Measurements from ENCODE around the gene PLD6. TPM values are rescaled to one million over a fixed set of nuclear protein-coding genes. Genes with fewer than 3 reads are reported as not detected.
A peak's percentile ranks its signal among the peaks of the same experiment; 100 is the strongest.

PLD6 gene
- total RNA-seq, 1 donor from 2014 or later: 1.2 TPM

DNA sequence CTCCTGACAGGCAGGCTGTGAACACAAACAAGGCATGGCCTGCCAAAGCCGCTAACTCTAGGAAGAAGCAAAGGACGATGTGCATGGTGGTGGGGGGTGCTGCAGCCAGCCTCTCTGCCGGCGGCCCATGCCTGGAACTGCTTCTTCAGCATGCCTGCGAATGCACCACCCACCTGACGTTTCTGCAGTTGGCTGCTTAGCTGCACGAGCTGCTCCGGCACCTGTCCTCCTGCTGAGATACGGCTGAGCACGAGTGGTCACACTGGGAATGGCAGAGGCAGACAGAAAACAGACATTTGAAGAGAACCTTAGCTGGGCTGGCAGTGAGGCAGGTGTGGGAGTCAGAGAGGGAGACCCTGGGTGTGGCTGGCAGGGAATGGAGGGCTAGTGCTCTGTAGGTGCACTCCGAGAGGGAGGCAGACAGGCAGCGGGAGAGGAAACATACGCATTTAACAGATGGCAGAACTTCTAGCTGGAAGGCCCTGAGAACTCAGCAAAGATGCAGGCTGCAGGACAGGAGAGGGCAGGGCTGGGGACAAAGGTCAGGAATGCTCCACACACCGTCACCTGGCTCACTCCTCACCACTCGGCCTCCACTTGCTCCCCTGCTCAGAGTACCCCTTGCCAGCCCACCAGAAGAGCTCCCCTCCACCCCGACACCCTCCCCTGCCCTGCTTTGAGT is 25.6 kb upstream of the PLD6 start:
- Mint-ChIP-seq H3K27ac (peak overlapping the region; percentile 77), H3K27me3 (no peaks in the 10 kb centered on the region), H3K9me3 (ENCODE audit: low read depth) (no peaks in the 10 kb centered on the region), H3K4me3 (ENCODE audit: low read depth) (no peak overlapping the region), H3K36me3 (ENCODE audit: insufficient read depth) (peaks cover 13% of the 10 kb centered on the region), H3K4me1 (ENCODE audit: low read depth) (peaks cover 15% of the 10 kb centered on the region)
- TF ChIP-seq, protein P1, sequence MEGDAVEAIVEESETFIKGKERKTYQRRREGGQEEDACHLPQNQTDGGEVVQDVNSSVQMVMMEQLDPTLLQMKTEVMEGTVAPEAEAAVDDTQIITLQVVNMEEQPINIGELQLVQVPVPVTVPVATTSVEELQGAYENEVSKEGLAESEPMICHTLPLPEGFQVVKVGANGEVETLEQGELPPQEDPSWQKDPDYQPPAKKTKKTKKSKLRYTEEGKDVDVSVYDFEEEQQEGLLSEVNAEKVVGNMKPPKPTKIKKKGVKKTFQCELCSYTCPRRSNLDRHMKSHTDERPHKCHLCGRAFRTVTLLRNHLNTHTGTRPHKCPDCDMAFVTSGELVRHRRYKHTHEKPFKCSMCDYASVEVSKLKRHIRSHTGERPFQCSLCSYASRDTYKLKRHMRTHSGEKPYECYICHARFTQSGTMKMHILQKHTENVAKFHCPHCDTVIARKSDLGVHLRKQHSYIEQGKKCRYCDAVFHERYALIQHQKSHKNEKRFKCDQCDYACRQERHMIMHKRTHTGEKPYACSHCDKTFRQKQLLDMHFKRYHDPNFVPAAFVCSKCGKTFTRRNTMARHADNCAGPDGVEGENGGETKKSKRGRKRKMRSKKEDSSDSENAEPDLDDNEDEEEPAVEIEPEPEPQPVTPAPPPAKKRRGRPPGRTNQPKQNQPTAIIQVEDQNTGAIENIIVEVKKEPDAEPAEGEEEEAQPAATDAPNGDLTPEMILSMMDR (IDR thresholded peaks at IDR 0.05; ENCODE audit: unreplicated experiment): no peak
- DNase-seq (ENCODE audit: low spot score, unreplicated experiment): no peak

DNA sequence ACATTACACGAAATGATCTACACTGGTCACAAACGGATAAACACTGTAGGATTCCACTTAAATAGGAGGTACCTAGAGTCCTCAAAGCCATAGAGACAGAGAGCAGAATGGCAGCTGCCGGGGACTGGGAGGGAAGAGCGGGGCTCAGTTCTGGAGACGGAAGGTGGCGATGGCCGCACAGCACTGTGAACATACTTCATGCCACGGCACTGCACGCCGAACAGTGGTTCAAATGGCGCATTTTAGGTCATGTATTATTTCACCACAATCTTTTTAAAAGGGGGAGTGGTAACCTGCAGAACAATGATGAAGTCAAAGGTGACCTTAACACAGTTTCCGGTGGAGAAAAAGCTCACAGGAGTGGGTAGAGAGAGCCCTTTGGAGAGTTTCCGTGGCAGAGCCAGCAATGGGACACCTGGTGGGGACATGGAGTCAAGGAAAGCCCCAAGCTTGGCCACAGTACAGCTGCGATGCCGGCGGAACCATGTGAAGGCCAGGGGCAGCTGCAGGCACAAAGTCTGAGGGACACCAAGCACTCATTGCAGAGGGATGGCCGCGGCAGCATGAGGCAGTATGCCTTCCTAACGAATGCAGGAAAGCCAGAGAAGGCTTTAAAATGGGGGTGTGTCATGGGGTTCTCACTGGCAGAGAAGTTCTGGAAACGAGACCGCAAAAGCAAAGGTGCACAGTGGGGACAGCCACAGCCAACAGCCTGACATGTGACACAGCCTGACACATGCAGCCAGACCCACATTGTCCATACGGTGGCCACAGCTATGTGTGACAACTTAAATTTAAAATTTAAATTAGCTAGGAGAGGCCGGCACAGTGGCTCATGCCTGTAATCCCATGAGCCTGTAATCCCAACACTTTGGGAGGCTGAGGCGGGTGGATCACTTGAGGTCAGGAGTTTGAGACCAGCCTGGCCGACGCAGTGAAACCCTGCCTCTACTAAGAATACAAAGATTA is 23.6 kb upstream of the PLD6 start:
- H3K4me1 Mint-ChIP-seq (ENCODE audit: low read depth): no peaks in the 10 kb centered on the region
- no peak for DNase-seq (ENCODE audit: low spot score, unreplicated experiment)
- H3K27ac Mint-ChIP-seq: no peak overlapping the region
- H3K4me3 Mint-ChIP-seq (ENCODE audit: low read depth): no peak overlapping the region
- H3K36me3 Mint-ChIP-seq (ENCODE audit: insufficient read depth): peaks cover 23% of the 10 kb centered on the region
- H3K27me3 Mint-ChIP-seq: no peaks in the 10 kb centered on the region
- no peaks in the 10 kb centered on the region for H3K9me3 Mint-ChIP-seq (ENCODE audit: low read depth)
- TF ChIP-seq, protein P1 (IDR thresholded peaks at IDR 0.05; ENCODE audit: unreplicated experiment): no peak

DNA sequence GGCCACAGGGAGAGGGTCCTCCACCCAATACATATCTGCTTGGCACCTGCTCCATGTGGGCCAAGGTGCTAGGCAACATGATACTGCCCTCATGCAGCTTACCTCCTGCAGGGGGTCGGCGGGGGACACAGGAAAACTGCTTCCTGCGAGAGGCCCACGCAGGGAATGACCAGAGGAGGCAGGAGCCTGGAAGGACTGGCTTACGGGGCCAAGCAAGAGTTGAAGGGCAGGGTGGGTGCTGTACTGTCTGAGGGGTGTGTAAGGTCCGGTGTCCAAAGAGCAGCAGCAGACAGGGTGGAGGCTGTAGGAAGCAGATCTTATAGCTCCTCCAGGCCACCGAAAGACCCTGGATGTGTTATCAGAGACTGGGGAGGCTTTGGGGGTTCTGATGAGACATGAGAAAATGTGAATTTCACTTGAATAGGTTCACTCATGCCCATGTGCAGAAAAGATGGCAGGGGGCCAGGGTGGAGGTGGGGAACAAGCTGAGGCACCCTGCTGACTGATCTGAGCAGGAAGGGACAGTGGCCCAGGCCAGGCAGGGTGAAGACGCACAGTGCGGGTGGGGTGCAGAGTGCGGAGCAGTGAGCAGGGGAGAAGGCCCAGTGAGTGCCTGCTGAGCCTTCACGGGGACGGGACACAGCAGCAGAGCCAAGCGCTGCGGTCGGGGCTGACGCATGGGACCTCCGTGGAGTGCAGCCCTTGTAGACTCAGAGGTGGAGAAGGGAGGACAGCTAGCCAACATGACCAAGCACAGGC is 22.6 kb upstream of the PLD6 start:
- DNase-seq (ENCODE audit: low spot score, unreplicated experiment): no peak
- peaks cover 25% of the 10 kb centered on the region for H3K36me3 Mint-ChIP-seq (ENCODE audit: insufficient read depth)
- no peak overlapping the region for H3K4me3 Mint-ChIP-seq (ENCODE audit: low read depth)
- H3K27ac Mint-ChIP-seq: no peak overlapping the region
- no peaks in the 10 kb centered on the region for H3K27me3 Mint-ChIP-seq
- no peaks in the 10 kb centered on the region for H3K9me3 Mint-ChIP-seq (ENCODE audit: low read depth)
- H3K4me1 Mint-ChIP-seq (ENCODE audit: low read depth): no peaks in the 10 kb centered on the region
- TF ChIP-seq, protein P1 (IDR thresholded peaks at IDR 0.05; ENCODE audit: unreplicated experiment): no peak

DNA sequence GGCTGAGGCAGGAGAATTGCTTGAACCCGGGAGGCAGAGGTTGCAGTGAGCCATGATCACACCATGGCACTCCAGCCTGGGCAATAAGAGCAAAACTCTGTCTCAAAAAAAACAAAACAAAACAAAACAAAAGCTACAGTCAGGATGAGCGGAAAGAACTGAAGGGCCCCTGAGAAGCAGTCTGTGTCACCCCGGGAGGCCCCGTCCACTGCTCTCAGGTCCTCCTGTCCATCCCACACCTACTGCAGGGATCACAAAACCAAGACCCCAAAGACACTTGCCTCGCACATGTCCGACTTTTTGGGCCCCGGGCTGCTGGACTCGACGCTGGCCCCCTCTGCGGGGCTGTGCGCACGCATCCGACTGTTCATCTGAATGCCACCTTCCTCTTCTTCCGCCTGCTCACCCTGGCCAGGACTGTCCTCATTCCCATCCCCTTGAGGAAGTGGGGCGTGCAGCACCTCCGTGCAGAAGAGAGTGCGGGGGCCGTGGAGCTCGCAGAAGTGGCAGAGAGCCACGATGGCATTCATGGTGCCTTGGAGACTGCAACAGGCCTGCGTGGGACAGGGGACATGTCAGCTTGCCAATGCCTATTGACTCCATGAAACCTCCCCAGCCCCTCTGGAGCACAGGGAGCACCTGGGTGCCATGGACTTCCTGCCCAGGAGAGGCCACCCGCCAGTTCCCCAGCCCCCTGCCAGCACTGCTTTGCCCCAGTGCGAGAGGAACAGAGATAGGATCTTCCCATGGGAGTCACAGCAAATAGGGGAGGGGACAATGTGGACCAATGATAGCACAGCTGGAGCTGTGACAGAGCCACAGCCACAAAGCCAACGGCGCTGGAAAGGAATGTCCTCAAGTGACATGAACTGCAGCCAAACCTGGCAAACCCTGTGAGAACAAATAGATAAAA is 21.7 kb upstream of the PLD6 start:
- Mint-ChIP-seq H3K4me1 (ENCODE audit: low read depth) (no peaks in the 10 kb centered on the region), H3K27ac (no peak overlapping the region), H3K27me3 (no peaks in the 10 kb centered on the region), H3K4me3 (ENCODE audit: low read depth) (no peak overlapping the region), H3K9me3 (ENCODE audit: low read depth) (no peaks in the 10 kb centered on the region), H3K36me3 (ENCODE audit: insufficient read depth) (peaks cover 28% of the 10 kb centered on the region)
- no peak for DNase-seq (ENCODE audit: low spot score, unreplicated experiment)
- TF ChIP-seq, protein P1 (IDR thresholded peaks at IDR 0.05; ENCODE audit: unreplicated experiment): no peak
